Trophoblast cell (in vitro differentiated cells and primary cell): ENCODE results near the gene ZNF24.

Source experiments
- DNase-seq, 2 donors: peaks; one replicate each; pipeline ENCODE4 v3.0.0-alpha.2; 2016
- H2AFZ ChIP-seq: 2 replicates; pipeline ENCODE4 v1.6.1; 2013; ENCODE audit warnings: low read length, moderate library complexity, mild to moderate bottlenecking; ENCODE audit not compliant: insufficient read depth, poor library complexity
- H2AK5ac ChIP-seq: 2 replicates; pipeline ENCODE4 v1.6.1; 2013; ENCODE audit warnings: mild to moderate bottlenecking, low read length
- H2BK120ac ChIP-seq: 2 replicates; pipeline ENCODE4 v1.6.1; 2013; ENCODE audit warnings: low read length, mild to moderate bottlenecking, moderate library complexity; ENCODE audit not compliant: insufficient read depth, poor library complexity
- H2BK12ac ChIP-seq: 2 replicates; pipeline ENCODE4 v1.6.1; 2013; ENCODE audit warnings: mild to moderate bottlenecking, low read length, moderate library complexity
- H2BK5ac ChIP-seq: 2 replicates; pipeline ENCODE4 v1.6.1; 2013; ENCODE audit warnings: low read length, low read depth, moderate library complexity, mild to moderate bottlenecking; ENCODE audit not compliant: poor library complexity
- H3K14ac ChIP-seq: 2 replicates; pipeline ENCODE4 v1.6.1; 2013; ENCODE audit warnings: mild to moderate bottlenecking, low read length
- H3K18ac ChIP-seq: 2 replicates; pipeline ENCODE4 v1.6.1; 2013; ENCODE audit warnings: mild to moderate bottlenecking, low read length
- H3K23ac ChIP-seq: 2 replicates; pipeline ENCODE4 v1.6.1; 2013; ENCODE audit warnings: low read length
- H3K27ac ChIP-seq: 2 replicates; pipeline ENCODE4 v1.5.1; 2013; ENCODE audit warnings: low read depth, mild to moderate bottlenecking, inconsistent platforms, low read length, moderate library complexity
- H3K27me3 ChIP-seq: 2 replicates; pipeline ENCODE4 v1.6.1; 2013; ENCODE audit warnings: inconsistent platforms, mild to moderate bottlenecking, low read length, moderate library complexity; ENCODE audit not compliant: insufficient read depth
- H3K36me3 ChIP-seq, 2 experiments: 1 replicate in 1 of 2; 2 replicates in 1 of 2; pipeline ENCODE4 v1.6.1; 2013; ENCODE audit warnings: low read length in 2 of 2, mild to moderate bottlenecking in 2 of 2, moderate library complexity in 1 of 2; ENCODE audit not compliant: insufficient read depth in 2 of 2, control insufficient read depth in 1 of 2
- H3K4ac ChIP-seq: 2 replicates; pipeline ENCODE4 v1.6.1; 2013; ENCODE audit warnings: low read depth, mild to moderate bottlenecking, low read length, moderate library complexity
- H3K4me1 ChIP-seq, 2 experiments: 1 replicate in 1 of 2; 2 replicates in 1 of 2; pipeline ENCODE4 v1.6.1; 2013; ENCODE audit warnings: low read length in 2 of 2, mild to moderate bottlenecking in 2 of 2, moderate library complexity in 1 of 2; ENCODE audit not compliant: insufficient read depth in 2 of 2, control insufficient read depth in 1 of 2
- H3K4me2 ChIP-seq: 2 replicates; pipeline ENCODE4 v1.6.1; 2013; ENCODE audit warnings: inconsistent platforms, mild to moderate bottlenecking, low read length, moderate library complexity
- H3K4me3 ChIP-seq: 2 replicates; pipeline ENCODE4 v1.5.1; 2013; ENCODE audit warnings: mild to moderate bottlenecking, low read depth, low read length, inconsistent platforms
- H3K79me1 ChIP-seq: one replicate; pipeline ENCODE4 v1.6.1; 2013; ENCODE audit warnings: low read length
- H3K79me2 ChIP-seq: 2 replicates; pipeline ENCODE4 v1.6.1; 2013; ENCODE audit warnings: low read length, mild to moderate bottlenecking; ENCODE audit not compliant: control insufficient read depth, insufficient read depth, poor library complexity
- H3K9ac ChIP-seq: 2 replicates; pipeline ENCODE4 v1.6.1; 2013; ENCODE audit warnings: mild to moderate bottlenecking, low read length
- H3K9me3 ChIP-seq: 2 replicates; pipeline ENCODE4 v1.6.1; 2013; ENCODE audit warnings: low read depth, mild to moderate bottlenecking, control low read depth, inconsistent platforms, low read length; ENCODE audit not compliant: insufficient read depth
- H4K12ac ChIP-seq: 2 replicates; pipeline ENCODE4 v1.6.1; 2013; ENCODE audit warnings: low read depth, mild to moderate bottlenecking, low read length, moderate library complexity
- H4K8ac ChIP-seq: 2 replicates; pipeline ENCODE4 v1.6.1; 2013; ENCODE audit warnings: low read depth, mild to moderate bottlenecking, low read length, moderate library complexity
- H4K91ac ChIP-seq: one replicate; pipeline ENCODE4 v1.6.1; 2013; ENCODE audit warnings: low read depth, mild to moderate bottlenecking, low read length, moderate library complexity
- WGBS: extraction: QIAGEN DNeasy Blood & Tissue Kit; methylation state at CpG from one replicate; pipeline ENCODE4 v1.1.7; 2013; ENCODE audit warnings: missing lambda C conversion rate; ENCODE audit not compliant: insufficient read length, insufficient coverage; ENCODE audit errors: extremely low coverage; 5-methylcytosine and 5-hydroxymethylcytosine counted together

ZNF24 gene

DNA sequence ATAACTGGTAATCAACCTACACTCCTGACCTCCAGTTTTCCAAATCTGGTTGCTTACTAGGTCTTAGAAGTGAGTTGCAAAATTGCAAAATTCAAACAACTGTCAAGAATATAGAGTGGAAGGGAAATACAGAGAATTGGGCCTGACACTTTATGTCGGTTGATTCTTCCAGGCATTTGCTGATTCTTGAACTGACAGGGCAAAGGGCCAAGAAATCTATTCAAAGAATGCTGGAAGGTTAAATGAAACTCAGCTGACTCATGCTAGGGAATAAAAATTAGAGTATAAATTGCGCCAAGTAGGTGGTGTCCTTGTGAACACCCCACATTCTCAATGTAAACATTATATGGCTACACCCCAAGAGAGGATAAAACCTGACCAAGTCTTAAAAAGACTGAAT is 32.7 kb downstream of the ZNF24 start:
- Histone ChIP-seq H3K36me3 (peaks cover 2 to 10% of the 10 kb centered on the region in 2 experiments), H3K4ac (no peak overlapping the region), H2BK12ac (no peak overlapping the region), H3K4me1 (no peaks in the 10 kb centered on the region), H3K4me2 (no peak overlapping the region), H3K79me1 (no peaks in the 10 kb centered on the region), H3K27me3 (no peaks in the 10 kb centered on the region), H3K4me3 (no peak overlapping the region), H4K91ac (no peak overlapping the region), H3K27ac (no peak overlapping the region), H3K18ac (no peak overlapping the region), H4K8ac (no peak overlapping the region), H2AFZ (no peak overlapping the region), H2BK120ac (no peak overlapping the region), H3K79me2 (no peaks in the 10 kb centered on the region), H2AK5ac (no peak overlapping the region), H2BK5ac (no peak overlapping the region), H4K12ac (no peak overlapping the region), H3K14ac (no peak overlapping the region), H3K9me3 (peaks cover 6% of the 10 kb centered on the region), H3K23ac (no peak overlapping the region), H3K9ac (no peak overlapping the region)
- WGBS = no CpG with 5 or more reads among the region's 2 CpGs
- DNase-seq = no peak

DNA sequence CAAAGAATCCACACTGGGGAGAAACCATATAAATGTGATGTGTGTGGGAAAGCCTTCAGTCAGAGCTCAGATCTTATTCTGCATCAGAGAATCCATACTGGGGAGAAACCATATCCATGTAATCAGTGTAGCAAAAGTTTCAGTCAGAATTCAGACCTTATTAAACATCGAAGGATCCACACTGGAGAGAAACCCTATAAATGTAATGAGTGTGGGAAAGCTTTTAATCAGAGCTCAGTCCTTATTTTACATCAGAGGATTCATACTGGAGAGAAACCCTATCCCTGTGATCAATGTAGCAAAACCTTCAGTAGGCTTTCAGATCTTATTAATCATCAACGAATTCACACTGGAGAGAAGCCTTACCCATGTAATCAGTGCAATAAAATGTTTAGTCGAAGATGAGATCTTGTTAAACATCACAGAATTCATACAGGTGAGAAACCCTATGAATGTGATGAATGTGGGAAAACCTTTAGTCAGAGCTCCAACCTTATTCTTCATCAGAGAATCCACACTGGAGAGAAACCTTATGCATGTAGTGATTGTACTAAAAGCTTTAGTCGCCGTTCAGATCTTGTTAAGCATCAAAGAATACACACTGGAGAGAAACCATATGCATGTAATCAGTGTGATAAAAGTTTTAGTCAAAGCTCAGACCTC is 37.5 kb downstream of the ZNF24 start:
- no peak for DNase-seq
- no peak overlapping the region for H4K12ac ChIP-seq
- peaks cover 8% of the 10 kb centered on the region for H3K9me3 ChIP-seq
- no peak overlapping the region for H2BK12ac ChIP-seq
- no CpG with 5 or more reads among the region's 5 CpGs for WGBS
- H2AK5ac ChIP-seq = no peak overlapping the region
- H3K4ac ChIP-seq = no peak overlapping the region
- no peak overlapping the region for H2BK120ac ChIP-seq
- H3K4me2 ChIP-seq = no peak overlapping the region
- H3K4me3 ChIP-seq = no peak overlapping the region
- H3K9ac ChIP-seq = no peak overlapping the region
- no peak overlapping the region for H3K27ac ChIP-seq
- no peak overlapping the region for H4K91ac ChIP-seq
- no peaks in the 10 kb centered on the region for H3K79me1 ChIP-seq
- H2BK5ac ChIP-seq = no peak overlapping the region
- no peak overlapping the region for H4K8ac ChIP-seq
- H3K23ac ChIP-seq = no peak overlapping the region
- peaks cover 4 to 15% of the 10 kb centered on the region in 2 experiments for H3K36me3 ChIP-seq
- H3K4me1 ChIP-seq = no peaks in the 10 kb centered on the region
- H3K14ac ChIP-seq = no peak overlapping the region
- H3K79me2 ChIP-seq = no peaks in the 10 kb centered on the region
- H2AFZ ChIP-seq = no peak overlapping the region
- H3K18ac ChIP-seq = no peak overlapping the region
- H3K27me3 ChIP-seq = no peaks in the 10 kb centered on the region

DNA sequence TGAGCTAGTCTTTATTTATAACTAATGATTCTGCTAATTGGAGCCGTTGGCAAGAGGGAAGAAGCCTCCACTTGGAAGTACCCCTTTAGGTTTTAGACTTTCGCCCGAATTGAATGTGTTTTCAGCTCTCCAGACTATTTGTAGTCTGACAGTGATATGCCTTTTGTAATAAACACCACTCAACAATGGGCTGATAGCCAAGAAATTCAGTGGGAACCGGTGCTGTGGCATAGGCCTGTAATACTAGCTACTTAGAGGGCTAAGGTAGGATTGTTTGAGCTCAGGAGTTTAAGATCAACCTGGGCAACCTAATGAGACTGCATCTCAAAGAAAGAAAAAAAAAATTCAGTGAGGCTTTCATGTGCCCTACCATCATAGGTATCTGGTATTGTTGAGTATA is 40.6 kb downstream of the ZNF24 start:
- H2BK5ac ChIP-seq = no peak overlapping the region
- H3K14ac ChIP-seq = no peak overlapping the region
- no peak overlapping the region for H3K4me2 ChIP-seq
- no peak overlapping the region for H3K4me3 ChIP-seq
- H3K4me1 ChIP-seq = no peaks in the 10 kb centered on the region
- no peak overlapping the region for H2AFZ ChIP-seq
- peaks cover 9 to 22% of the 10 kb centered on the region in 2 experiments for H3K36me3 ChIP-seq
- H2BK12ac ChIP-seq = no peak overlapping the region
- DNase-seq = no peak
- no peaks in the 10 kb centered on the region for H3K79me2 ChIP-seq
- no CpG with 5 or more reads among the region's 4 CpGs for WGBS
- H2BK120ac ChIP-seq = no peak overlapping the region
- H3K27me3 ChIP-seq = no peaks in the 10 kb centered on the region
- H3K18ac ChIP-seq = no peak overlapping the region
- H4K8ac ChIP-seq = no peak overlapping the region
- no peak overlapping the region for H4K91ac ChIP-seq
- H3K9me3 ChIP-seq = peaks cover 8% of the 10 kb centered on the region
- H4K12ac ChIP-seq = no peak overlapping the region
- no peak overlapping the region for H3K9ac ChIP-seq
- H3K27ac ChIP-seq = no peak overlapping the region
- H2AK5ac ChIP-seq = no peak overlapping the region
- H3K79me1 ChIP-seq = no peaks in the 10 kb centered on the region
- H3K4ac ChIP-seq = no peak overlapping the region
- no peak overlapping the region for H3K23ac ChIP-seq

DNA sequence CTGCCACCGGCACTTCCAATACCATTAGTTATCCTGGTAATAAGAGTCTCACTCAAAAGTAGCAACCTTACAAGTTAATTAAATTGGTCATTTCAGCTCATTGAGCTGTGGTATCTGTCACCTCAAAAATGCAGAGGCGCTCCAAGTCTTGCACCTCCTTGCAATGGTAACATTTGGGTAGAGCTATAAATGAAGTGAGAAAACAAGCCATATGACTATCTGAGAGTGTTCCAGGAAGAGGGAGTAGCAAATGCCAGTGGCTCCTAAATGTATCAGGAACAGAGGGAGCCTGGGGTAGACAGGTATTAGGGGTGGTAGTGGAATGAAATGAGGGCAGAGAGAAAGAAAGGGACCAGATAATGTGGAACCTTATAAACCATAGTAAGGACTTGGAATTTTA is 48.2 kb downstream of the ZNF24 start:
- Histone ChIP-seq H3K79me2 (no peaks in the 10 kb centered on the region), H3K9me3 (no peaks in the 10 kb centered on the region), H3K9ac (no peak overlapping the region), H3K27me3 (no peaks in the 10 kb centered on the region), H3K4me2 (no peak overlapping the region), H2AK5ac (no peak overlapping the region), H3K79me1 (no peaks in the 10 kb centered on the region), H2BK12ac (no peak overlapping the region), H3K18ac (no peak overlapping the region), H4K8ac (no peak overlapping the region), H3K4ac (no peak overlapping the region), H3K23ac (no peak overlapping the region), H3K27ac (no peak overlapping the region), H2BK120ac (no peak overlapping the region), H3K4me1 (peaks cover 1% of the 10 kb centered on the region in 2 experiments), H3K36me3 (peaks cover 6 to 10% of the 10 kb centered on the region in 2 experiments), H3K4me3 (no peak overlapping the region), H3K14ac (no peak overlapping the region), H4K12ac (no peak overlapping the region), H2BK5ac (no peak overlapping the region), H2AFZ (no peak overlapping the region), H4K91ac (no peak overlapping the region)
- no CpG with 5 or more reads among the region's 2 CpGs for WGBS
- no peak for DNase-seq
